Parathyroid adenoma (tissue), 2 donors: ENCODE results near the gene METTL2A.
A peak's percentile ranks its signal among the peaks of the same experiment; 100 is the strongest.
"Not testable (repeated sequence)": the region's sequence is repeated elsewhere in the genome, so short reads cannot be mapped to it uniquely, and the experiment has no call there.

Experiments used
- H2AFZ ChIP-seq: fragments of 300-600 bp; sonication (generic); one replicate; pipeline ENCODE4 v1.7.0; 2017; ENCODE audit warnings: antibody characterized with exemption, mild to moderate bottlenecking
- H3K27ac ChIP-seq: fragments of 300-600 bp; sonication (generic); one replicate; pipeline ENCODE4 v1.7.0; 2017
- H3K27me3 ChIP-seq: fragments of 300-600 bp; sonication (generic); one replicate; pipeline ENCODE4 v1.7.0; 2017; ENCODE audit warnings: low read length; ENCODE audit not compliant: control insufficient read depth, insufficient read depth
- H3K36me3 ChIP-seq: fragments of 300-600 bp; sonication (generic); one replicate; pipeline ENCODE4 v1.7.0; 2017; ENCODE audit warnings: low read length; ENCODE audit not compliant: control insufficient read depth, insufficient read depth
- H3K4me1 ChIP-seq: fragments of 300-600 bp; sonication (generic); one replicate; pipeline ENCODE4 v1.7.0; 2017; ENCODE audit warnings: control low read depth
- H3K4me2 ChIP-seq: fragments of 300-600 bp; sonication (generic); one replicate; pipeline ENCODE4 v1.7.0; 2017; ENCODE audit warnings: low read length
- H3K4me3 ChIP-seq: fragments of 300-600 bp; sonication (generic); one replicate; pipeline ENCODE4 v1.7.0; 2017; ENCODE audit warnings: low read depth, low read length
- H3K79me2 ChIP-seq: fragments of 300-600 bp; sonication (generic); one replicate; pipeline ENCODE4 v1.7.0; 2017; ENCODE audit warnings: control low read depth
- H3K9ac ChIP-seq: fragments of 300-600 bp; sonication (generic); one replicate; pipeline ENCODE4 v1.7.0; 2017; ENCODE audit warnings: mild to moderate bottlenecking
- H3K9me3 ChIP-seq: fragments of 300-600 bp; sonication (generic); one replicate; pipeline ENCODE4 v1.7.0; 2017; ENCODE audit warnings: low read length; ENCODE audit not compliant: control insufficient read depth
- TF ChIP-seq, protein P1 (sequence below): fragments of 300-600 bp; sonication (generic); IDR thresholded peaks from one replicate; pipeline ENCODE4 v1.7.0; 2017; ENCODE audit warnings: antibody characterized with exemption, mild to moderate bottlenecking
- donor health status: primary hyperparathyroidism.

METTL2A gene

DNA sequence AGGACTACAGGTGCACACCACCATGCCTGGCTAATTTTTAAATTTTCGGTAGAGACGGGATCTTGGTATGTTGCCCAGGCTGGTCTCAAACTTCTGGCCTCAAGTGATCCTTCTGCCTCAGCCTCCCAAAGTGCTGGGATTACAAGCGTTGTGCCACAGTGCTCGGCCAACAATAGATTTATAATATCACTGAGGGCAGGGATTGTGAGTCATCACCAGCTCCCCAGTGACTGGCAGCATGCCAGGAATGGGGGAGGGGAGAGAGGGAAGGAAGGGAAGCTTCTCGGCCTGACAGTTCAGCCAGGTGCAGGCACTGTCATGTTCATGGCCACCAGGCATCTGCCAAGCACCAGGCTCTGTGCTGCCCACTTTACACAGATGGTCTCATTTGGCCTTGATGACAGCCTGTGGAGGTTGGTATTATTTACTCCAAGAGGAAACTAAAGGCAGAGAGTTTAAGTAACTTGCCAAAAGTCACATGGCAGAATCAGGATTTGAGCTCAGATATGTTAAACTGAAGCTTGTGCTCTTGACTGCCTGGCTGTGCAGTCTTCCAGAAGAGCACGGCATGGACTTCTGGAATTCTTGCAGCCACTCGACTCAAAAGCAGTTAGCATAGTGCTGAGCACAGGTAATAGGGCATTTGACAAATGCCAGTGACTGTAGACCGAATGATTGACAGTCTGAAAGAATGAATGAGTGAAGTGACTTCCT, 47.1 kb downstream of the METTL2A start:
- not testable (repeated sequence) for H3K9ac ChIP-seq, H3K4me2 ChIP-seq, H2AFZ ChIP-seq, H3K4me1 ChIP-seq, H3K4me3 ChIP-seq, H3K27ac ChIP-seq, H3K36me3 ChIP-seq, H3K79me2 ChIP-seq, H3K27me3 ChIP-seq, H3K9me3 ChIP-seq

DNA sequence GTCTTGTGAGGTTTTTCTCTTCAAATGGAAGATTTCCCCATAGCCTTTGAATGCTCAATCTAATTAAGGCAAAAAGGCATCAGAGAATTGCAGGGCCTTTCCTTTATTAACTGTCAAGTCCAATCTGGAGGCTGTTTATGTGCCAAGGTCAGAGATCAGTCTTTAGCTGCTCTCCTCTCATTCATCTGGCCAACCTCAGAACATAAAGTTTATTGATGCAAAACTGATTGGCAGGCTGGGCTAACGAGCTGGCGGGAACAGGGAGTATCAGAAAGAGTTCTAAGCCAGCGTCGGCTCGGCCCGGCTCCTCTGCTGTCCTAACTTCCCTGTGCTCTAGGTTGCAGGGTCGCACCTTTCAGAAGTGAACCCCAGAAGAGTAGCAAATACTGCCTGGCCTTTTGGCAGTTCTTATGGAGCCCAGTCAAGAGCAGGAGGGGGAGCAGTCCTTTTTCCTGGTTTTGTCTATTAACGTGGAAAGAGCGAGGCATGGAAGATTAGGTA, 47.7 kb downstream of the METTL2A start:
- not testable (repeated sequence) for H2AFZ ChIP-seq, H3K36me3 ChIP-seq, H3K9me3 ChIP-seq, H3K9ac ChIP-seq, H3K4me3 ChIP-seq, H3K27ac ChIP-seq, H3K4me2 ChIP-seq, H3K27me3 ChIP-seq, H3K79me2 ChIP-seq, H3K4me1 ChIP-seq

DNA sequence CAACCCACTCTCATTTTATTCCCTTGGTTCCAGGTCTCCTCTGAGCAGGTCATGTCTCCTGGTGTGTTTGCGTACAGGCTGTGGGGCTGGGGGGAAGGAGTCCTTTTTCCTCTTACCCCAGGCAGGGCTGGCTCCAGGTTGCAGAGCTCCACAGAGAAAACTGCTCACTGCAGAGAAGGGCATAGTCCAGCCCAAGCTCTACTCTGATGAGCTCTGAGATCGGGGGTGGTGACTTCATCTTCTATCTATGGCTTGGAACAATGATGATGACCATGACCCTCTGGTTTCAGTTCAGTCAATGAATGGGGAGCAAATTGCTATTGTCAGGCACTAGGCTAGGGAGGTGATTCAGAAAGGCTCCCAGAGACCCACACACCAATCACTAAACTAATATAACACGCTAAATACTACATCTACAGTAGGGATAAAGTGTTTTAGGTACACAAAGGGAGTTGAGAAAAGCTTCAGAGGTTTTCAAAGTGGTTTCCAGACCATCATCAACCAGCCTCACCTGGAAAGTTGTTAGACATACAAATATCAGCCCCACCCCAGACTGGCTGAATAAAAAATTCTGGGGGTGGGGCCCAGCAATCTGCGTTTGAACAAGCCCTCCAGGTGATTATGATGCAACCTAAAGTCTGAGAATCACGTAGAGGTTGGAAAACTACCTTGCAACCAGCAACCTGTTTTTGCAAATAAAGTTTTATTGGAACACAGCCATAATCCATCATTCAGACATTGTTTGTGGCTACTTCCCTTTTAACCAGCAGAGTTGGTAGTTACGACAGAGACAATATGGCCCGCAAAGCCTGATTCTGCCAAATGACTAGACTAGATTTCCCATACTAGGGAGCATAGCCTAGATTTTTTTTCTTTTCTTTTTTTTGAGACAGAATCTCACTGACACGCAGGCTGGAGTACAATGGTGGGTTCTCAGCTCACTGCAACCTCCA, 49.6 kb downstream of the METTL2A start:
- not testable (repeated sequence) for H3K4me2 ChIP-seq, H3K27ac ChIP-seq, H3K9me3 ChIP-seq, H3K4me1 ChIP-seq, H3K4me3 ChIP-seq, H3K27me3 ChIP-seq, H3K36me3 ChIP-seq, H3K9ac ChIP-seq, H2AFZ ChIP-seq, H3K79me2 ChIP-seq

DNA sequence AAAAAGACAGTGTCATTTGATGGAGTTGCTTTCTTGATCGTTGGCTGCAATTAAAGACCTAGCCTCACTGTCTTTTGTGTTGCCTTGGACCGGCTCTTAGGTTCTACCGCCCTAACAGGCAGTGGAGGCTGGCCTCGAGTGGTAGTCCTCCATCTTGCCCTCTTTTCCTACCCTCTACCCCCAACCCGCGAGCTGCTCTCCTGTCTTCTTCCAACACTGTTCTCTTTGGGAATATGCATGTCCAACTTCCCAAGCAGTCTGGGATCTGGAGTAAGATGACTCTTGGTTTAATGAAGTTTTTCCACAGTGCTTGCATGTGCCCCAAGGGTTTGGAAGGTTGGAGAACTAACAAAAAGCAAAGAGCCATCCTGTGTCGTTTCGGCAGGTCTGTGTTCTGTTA, 53.4 kb downstream of the METTL2A start:
- not testable (repeated sequence) for H3K9me3 ChIP-seq, H3K4me1 ChIP-seq, H3K4me3 ChIP-seq, H3K79me2 ChIP-seq, H3K4me2 ChIP-seq, H3K36me3 ChIP-seq, H3K27me3 ChIP-seq, H3K9ac ChIP-seq
- Histone ChIP-seq H2AFZ (peak overlapping the region; percentile 82), H3K27ac (peak overlapping the region; percentile 55)

DNA sequence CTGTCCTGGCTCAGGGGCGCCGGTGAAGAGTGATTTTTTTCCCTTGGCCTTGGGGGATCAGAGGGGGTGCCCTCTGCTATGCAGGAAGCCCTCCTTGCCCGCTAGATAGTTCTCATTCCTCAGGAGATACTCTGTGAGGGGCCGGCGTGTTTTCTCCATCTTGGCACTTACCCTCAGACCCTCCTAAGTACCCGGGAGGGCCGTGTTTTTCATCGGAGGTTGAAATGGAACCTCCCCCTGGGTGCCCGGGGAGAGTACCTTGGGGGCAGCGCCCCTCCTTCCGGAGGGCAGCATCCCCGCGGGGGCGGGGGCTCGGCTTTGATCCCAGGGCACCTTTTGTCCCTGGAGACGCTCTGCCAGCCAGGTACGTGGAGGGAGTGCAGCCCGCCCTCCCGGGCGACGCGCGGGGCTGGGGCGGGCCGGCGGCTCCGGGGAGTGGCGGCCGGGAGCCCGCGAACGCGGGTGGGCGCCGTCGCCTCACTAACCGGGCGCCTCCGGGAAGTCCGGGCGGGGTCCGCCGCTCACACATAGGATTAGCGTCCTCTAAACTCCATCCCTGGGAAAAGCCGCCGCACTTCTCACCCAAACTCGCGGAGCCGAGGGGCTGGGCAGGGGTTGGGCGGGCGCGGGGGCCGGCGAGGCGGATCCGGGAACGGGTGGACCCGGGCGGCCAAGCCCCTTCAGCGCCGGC, 54.2 kb downstream of the METTL2A start:
- Histone ChIP-seq H3K79me2 (peaks cover 15% of the 10 kb centered on the region), H3K4me3 (peak overlapping the region; percentile 53), H3K27ac (peak overlapping the region; percentile 55), H2AFZ (peak overlapping the region; percentile 82), H3K4me2 (peak overlapping the region; percentile 83)
- not testable (repeated sequence) for H3K9me3 ChIP-seq, H3K36me3 ChIP-seq, H3K27me3 ChIP-seq, H3K9ac ChIP-seq, H3K4me1 ChIP-seq

DNA sequence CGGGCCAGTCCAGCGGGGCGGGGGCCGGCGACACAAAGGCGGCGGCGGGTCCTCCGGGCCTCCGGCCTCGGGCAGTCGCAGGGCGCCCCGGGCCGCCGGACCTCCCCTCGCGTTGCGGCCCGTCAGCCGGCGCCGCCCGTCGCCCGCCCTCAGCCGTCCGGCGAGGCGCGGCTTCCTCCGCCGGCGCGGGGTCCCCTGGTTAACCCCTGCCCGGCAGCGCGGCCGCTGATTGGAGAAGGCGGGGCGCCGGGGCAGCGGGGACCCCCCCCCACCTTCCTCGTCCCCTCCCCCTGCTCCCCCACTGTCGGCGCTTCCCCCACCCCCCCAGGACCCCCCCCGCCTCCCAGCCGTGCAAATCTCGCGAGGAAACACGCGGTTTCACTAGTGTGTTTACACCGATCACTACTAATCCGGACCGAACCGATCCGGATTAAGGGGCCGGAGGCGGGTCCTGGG, 54.8 kb downstream of the METTL2A start, which contains the start of gene TLK2:
TSS of gene TLK2 (plus strand) at position 402 of the 456 bp plus-strand sequence. CDS start 2,301 bp downstream, outside the sequence.
- TF ChIP-seq, protein P1, sequence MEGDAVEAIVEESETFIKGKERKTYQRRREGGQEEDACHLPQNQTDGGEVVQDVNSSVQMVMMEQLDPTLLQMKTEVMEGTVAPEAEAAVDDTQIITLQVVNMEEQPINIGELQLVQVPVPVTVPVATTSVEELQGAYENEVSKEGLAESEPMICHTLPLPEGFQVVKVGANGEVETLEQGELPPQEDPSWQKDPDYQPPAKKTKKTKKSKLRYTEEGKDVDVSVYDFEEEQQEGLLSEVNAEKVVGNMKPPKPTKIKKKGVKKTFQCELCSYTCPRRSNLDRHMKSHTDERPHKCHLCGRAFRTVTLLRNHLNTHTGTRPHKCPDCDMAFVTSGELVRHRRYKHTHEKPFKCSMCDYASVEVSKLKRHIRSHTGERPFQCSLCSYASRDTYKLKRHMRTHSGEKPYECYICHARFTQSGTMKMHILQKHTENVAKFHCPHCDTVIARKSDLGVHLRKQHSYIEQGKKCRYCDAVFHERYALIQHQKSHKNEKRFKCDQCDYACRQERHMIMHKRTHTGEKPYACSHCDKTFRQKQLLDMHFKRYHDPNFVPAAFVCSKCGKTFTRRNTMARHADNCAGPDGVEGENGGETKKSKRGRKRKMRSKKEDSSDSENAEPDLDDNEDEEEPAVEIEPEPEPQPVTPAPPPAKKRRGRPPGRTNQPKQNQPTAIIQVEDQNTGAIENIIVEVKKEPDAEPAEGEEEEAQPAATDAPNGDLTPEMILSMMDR: no peak
- Histone ChIP-seq H3K27me3 (no peaks in the 10 kb centered on the region), H3K4me2 (peak within 1 kb of the TSS; percentile 83), H3K36me3 (no peaks in the 10 kb centered on the region), H3K9me3 (no peaks in the 10 kb centered on the region), H3K9ac (peak within 1 kb of the TSS; percentile 77), H3K4me3 (peak within 1 kb of the TSS; percentile 63), H3K4me1 (no peaks in the 10 kb centered on the region), H3K27ac (peak within 1 kb of the TSS; percentile 86), H3K79me2 (peaks cover 17% of the 10 kb centered on the region), H2AFZ (peak within 1 kb of the TSS; percentile 82)

DNA sequence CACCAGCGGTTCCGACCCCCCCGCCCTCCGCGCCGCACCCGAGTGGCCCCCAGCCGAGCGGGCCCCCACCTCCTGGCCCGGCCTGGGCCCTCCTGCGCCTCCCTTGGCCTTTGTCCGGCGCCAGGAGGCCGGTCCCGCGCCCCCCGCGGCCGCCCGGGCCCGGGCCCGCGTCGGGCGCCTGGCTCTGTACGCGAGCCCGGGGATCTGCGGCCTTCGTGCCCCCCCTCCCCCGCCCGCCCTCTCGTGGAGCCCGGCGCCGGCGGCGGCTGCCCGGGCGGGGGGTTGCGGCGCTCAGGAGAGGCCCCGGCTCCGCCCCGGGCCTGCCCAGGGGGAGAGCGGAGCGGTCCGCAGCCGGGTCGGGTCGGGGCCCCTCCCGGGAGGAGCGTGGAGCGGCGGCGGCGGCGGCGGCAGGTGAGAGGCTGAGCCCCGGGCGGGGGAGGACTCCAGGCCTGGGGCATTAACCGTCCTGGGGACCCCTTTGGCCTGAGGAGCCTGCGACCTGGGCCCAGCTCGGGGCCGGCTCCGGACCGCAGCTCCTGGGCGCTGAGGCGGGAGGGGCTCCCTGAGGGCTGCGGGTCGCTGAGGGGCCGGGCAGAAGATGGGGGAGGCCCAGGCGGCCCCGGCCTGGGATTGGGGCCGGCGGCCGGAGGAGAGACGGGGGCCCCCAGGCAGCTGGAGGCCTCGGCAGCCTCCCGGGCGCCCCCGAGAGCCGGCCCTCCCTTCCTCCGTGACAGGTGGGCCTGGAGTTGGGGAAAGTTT, 55.4 kb downstream of the METTL2A start:
- not testable (repeated sequence) for H3K9me3 ChIP-seq, H3K4me1 ChIP-seq, H3K36me3 ChIP-seq, H3K27me3 ChIP-seq
- H2AFZ ChIP-seq: peak overlapping the region; percentile 66
- H3K4me3 ChIP-seq: peak overlapping the region; percentile 63
- peak overlapping the region; percentile 86 for H3K27ac ChIP-seq
- H3K9ac ChIP-seq: peak overlapping the region; percentile 77
- peaks cover 21% of the 10 kb centered on the region for H3K79me2 ChIP-seq
- peak overlapping the region; percentile 77 for H3K4me2 ChIP-seq

DNA sequence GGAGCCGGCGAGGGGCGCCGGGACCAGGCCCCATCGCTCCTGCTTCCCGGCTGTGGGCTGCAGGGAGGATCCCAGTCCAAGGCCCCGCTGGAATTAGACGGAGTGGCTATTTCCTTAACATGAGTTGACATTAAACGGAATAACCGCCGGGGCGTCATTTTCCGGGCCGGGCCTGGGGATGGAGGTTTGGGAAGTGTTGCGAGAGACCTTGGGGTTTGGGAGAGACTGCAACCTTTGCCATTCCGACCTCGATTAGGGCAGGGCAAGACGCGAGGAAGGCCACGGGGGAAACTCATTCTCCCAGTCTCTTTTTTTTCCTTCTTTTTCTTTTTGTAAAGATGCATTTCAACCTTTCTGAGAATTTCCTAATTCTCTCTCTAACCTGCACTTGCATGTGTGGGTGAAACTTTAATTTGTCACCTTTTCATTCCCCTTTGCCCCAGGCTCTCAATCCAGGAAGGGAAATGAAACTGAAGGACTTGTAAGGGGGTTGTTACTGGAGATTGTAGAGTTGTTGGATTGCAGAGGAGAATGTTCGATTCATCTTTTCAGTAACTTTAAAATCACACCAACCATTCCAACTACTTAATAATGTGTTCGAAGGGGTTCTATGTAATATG, 56.1 kb downstream of the METTL2A start:
- H3K27me3 ChIP-seq, H3K9me3 ChIP-seq, H3K4me1 ChIP-seq, H3K36me3 ChIP-seq: not testable (repeated sequence)
- Histone ChIP-seq H2AFZ (peak overlapping the region; percentile 66), H3K27ac (peak overlapping the region; percentile 86), H3K4me3 (peak overlapping the region; percentile 63), H3K79me2 (peaks cover 25% of the 10 kb centered on the region), H3K4me2 (peak overlapping the region; percentile 77), H3K9ac (peak overlapping the region; percentile 77)

DNA sequence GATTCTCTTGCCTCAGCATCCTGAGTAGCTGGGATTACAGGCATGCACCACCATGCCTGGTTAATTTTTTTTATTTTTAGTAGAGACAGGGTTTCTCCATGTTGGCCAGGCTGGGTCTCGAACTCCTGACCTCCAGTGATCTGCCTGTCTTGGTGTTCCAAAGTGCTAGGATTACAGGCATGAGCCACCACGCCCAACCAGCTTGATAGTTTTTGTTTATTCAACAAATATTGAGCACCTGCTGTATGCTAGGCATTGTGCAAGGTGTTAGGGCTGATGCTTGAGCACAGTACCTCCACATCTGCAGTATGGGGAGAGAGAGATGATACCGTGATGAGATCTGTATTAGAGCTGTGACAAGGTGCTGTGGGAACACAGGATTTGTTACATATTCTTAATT, 58.9 kb downstream of the METTL2A start:
- H3K79me2 ChIP-seq: peaks cover 39% of the 10 kb centered on the region
- H2AFZ ChIP-seq, H3K9ac ChIP-seq, H3K27ac ChIP-seq, H3K36me3 ChIP-seq, H3K4me2 ChIP-seq, H3K27me3 ChIP-seq, H3K4me1 ChIP-seq, H3K9me3 ChIP-seq, H3K4me3 ChIP-seq: not testable (repeated sequence)
